Stimulated activated naive B cell treated with anti-CD40 and anti-IgM and Interleukin-4, amounts not matched to agents 10 μg/mL and 1 μg/mL and 100 μg/mL, for 72 hours (primary cell): ENCODE results near the gene PPM1K.
"Not testable (repeated sequence)": the region's sequence is repeated elsewhere in the genome, so short reads cannot be mapped to it uniquely, and the experiment has no call there.

ENCODE experiments used
- ATAC-seq, 2 donors: fragments of 150-1000 bp; cut with Tn5 transposase; replicated peaks; 2 replicates each; pipeline ENCODE4 v1.10.0; 2021; ENCODE audit warnings: moderate library complexity in 1 of 2
- DNase-seq: peaks from one replicate; pipeline ENCODE4 v3.0.0; 2021
- H3K27ac Mint-ChIP-seq: one replicate; pipeline ENCODE4 v1.8.0; 2022; ENCODE audit warnings: mild to moderate bottlenecking, mixed read lengths
- H3K27me3 Mint-ChIP-seq, 2 donors: one replicate each; pipeline ENCODE4 v1.8.0; 2022; ENCODE audit warnings: mixed read lengths in 2 of 2
- H3K36me3 Mint-ChIP-seq, 2 donors: one replicate each; pipeline ENCODE4 v1.8.0; 2022; ENCODE audit warnings: mixed read lengths in 2 of 2, mild to moderate bottlenecking in 1 of 2
- H3K4me1 Mint-ChIP-seq, 2 donors: one replicate each; pipeline ENCODE4 v1.8.0; 2022; ENCODE audit warnings: mixed read lengths in 2 of 2, mild to moderate bottlenecking in 1 of 2
- H3K4me3 Mint-ChIP-seq, 2 donors: one replicate each; pipeline ENCODE4 v1.8.0; 2022; ENCODE audit warnings: mild to moderate bottlenecking in 2 of 2, mixed read lengths in 2 of 2, moderate library complexity in 1 of 2
- H3K9me3 Mint-ChIP-seq, 2 donors: one replicate each; pipeline ENCODE4 v1.8.0; 2022; ENCODE audit warnings: mixed read lengths in 2 of 2, mild to moderate bottlenecking in 1 of 2

Gene PPM1K

GRCh38 chr4:88284439-88285234, at the start of gene PPM1K:
TSS of gene PPM1K (minus strand) at chr4:88284561. CDS start at chr4:88278583, 5,978 bp downstream.
- Mint-ChIP-seq H3K4me1 (peaks cover 21 to 45% of the 10 kb centered on the region in 2 donors), H3K27me3 (no peaks in the 10 kb centered on the region), H3K9me3 (peaks cover 0 to 1% of the 10 kb centered on the region in 2 donors), H3K27ac (peak within 1 kb of the TSS; percentile 99), H3K4me3 (peak within 1 kb of the TSS; percentile 92), H3K36me3 (peaks cover 16 to 22% of the 10 kb centered on the region in 2 donors)
- ATAC-seq: peak; percentile 89 to 90
- peak; percentile 99 for DNase-seq

- Mint-ChIP-seq H3K36me3 (no peaks in the 10 kb centered on the region), H3K27ac (no peak overlapping the region), H3K4me1 (peaks cover 10 to 14% of the 10 kb centered on the region in 2 donors), H3K27me3 (peaks cover 4 to 6% of the 10 kb centered on the region in 2 donors), H3K9me3 (peaks cover 0 to 4% of the 10 kb centered on the region in 2 donors), H3K4me3 (no peak overlapping the region)
- DNase-seq (no peak), ATAC-seq (no peak)
These were observed 49.5 kb upstream of the PPM1K start for GRCh38 chr4:88333741-88334405.

- Mint-ChIP-seq H3K36me3 (no peaks in the 10 kb centered on the region), H3K4me3 (no peak overlapping the region), H3K9me3 (no peaks in the 10 kb centered on the region), H3K27ac (no peak overlapping the region), H3K4me1 (peaks cover 7 to 9% of the 10 kb centered on the region in 2 donors), H3K27me3 (no peaks in the 10 kb centered on the region)
- ATAC-seq: no peak
- DNase-seq: no peak
These were observed 43.3 kb upstream of the PPM1K start for GRCh38 chr4:88327665-88328064.

GRCh38 chr4:88320780-88321373, 36.5 kb upstream of the PPM1K start:
- Mint-ChIP-seq H3K9me3 (no peaks in the 10 kb centered on the region), H3K4me3 (peak overlapping the region; percentile 72 to 74), H3K27ac (peak overlapping the region; percentile 90), H3K36me3 (no peaks in the 10 kb centered on the region), H3K4me1 (peaks cover 18 to 31% of the 10 kb centered on the region in 2 donors), H3K27me3 (no peaks in the 10 kb centered on the region)
- peak; percentile 99 to 100 for ATAC-seq
- DNase-seq: peak; percentile 66

- H3K27me3 Mint-ChIP-seq: no peaks in the 10 kb centered on the region
These were observed 35.9 kb upstream of the PPM1K start for GRCh38 chr4:88320224-88320779.

GRCh38 chr4:88318751-88319350, 34.5 kb upstream of the PPM1K start:
- Mint-ChIP-seq H3K4me3 (no peak overlapping the region), H3K27me3 (no peaks in the 10 kb centered on the region), H3K9me3 (no peaks in the 10 kb centered on the region), H3K4me1 (peaks cover 18 to 31% of the 10 kb centered on the region in 2 donors), H3K36me3 (no peaks in the 10 kb centered on the region), H3K27ac (no peak overlapping the region)
- no peak for DNase-seq
- ATAC-seq: no peak

More at GRCh38 chr4:88320224-88320779, 35.9 kb upstream of the PPM1K start:
- Mint-ChIP-seq H3K9me3 (no peaks in the 10 kb centered on the region), H3K4me3 (peak overlapping the region; percentile 72 to 74), H3K4me1 (peaks cover 18 to 31% of the 10 kb centered on the region in 2 donors), H3K36me3 (no peaks in the 10 kb centered on the region), H3K27ac (peak overlapping the region; percentile 90)
- peak; percentile 65 to 74 for ATAC-seq
- DNase-seq: no peak

- no peak for ATAC-seq
- Mint-ChIP-seq H3K36me3 (peaks cover 0 to 3% of the 10 kb centered on the region in 2 donors), H3K4me3 (no peak overlapping the region), H3K9me3 (peaks cover 4 to 9% of the 10 kb centered on the region in 2 donors), H3K27ac (no peak overlapping the region), H3K4me1 (peaks cover 14 to 22% of the 10 kb centered on the region in 2 donors), H3K27me3 (peaks cover 0 to 3% of the 10 kb centered on the region in 2 donors)
- DNase-seq: no peak
These were observed 31.2 kb upstream of the PPM1K start for GRCh38 chr4:88315460-88316017.

GRCh38 chr4:88313088-88313624, 28.8 kb upstream of the PPM1K start:
- not testable (repeated sequence) for H3K4me1 Mint-ChIP-seq, H3K9me3 Mint-ChIP-seq, H3K4me3 Mint-ChIP-seq, H3K27ac Mint-ChIP-seq, H3K27me3 Mint-ChIP-seq, DNase-seq, H3K36me3 Mint-ChIP-seq, ATAC-seq

- no peak for ATAC-seq
- Mint-ChIP-seq H3K27ac (no peak overlapping the region), H3K36me3 (peaks cover 0 to 3% of the 10 kb centered on the region in 2 donors), H3K27me3 (peaks cover 0 to 5% of the 10 kb centered on the region in 2 donors), H3K4me1 (no peaks in the 10 kb centered on the region), H3K9me3 (peaks cover 4 to 9% of the 10 kb centered on the region in 2 donors), H3K4me3 (no peak overlapping the region)
- no peak for DNase-seq
These were observed 24.2 kb upstream of the PPM1K start for GRCh38 chr4:88308587-88308986.

- ATAC-seq (no peak), DNase-seq (no peak)
- Mint-ChIP-seq H3K4me1 (no peaks in the 10 kb centered on the region), H3K4me3 (no peak overlapping the region), H3K27me3 (no peaks in the 10 kb centered on the region), H3K9me3 (no peaks in the 10 kb centered on the region), H3K36me3 (no peaks in the 10 kb centered on the region), H3K27ac (no peak overlapping the region)
These were observed 13.5 kb upstream of the PPM1K start for GRCh38 chr4:88297725-88298454.

GRCh38 chr4:88297212-88297516, 12.8 kb upstream of the PPM1K start:
- ATAC-seq (no peak), DNase-seq (no peak)
- Mint-ChIP-seq H3K4me1 (no peaks in the 10 kb centered on the region), H3K36me3 (no peaks in the 10 kb centered on the region), H3K27ac (no peak overlapping the region), H3K4me3 (no peak overlapping the region), H3K27me3 (no peaks in the 10 kb centered on the region), H3K9me3 (no peaks in the 10 kb centered on the region)

GRCh38 chr4:88296413-88297211, 12.3 kb upstream of the PPM1K start:
- Mint-ChIP-seq H3K4me1 (no peaks in the 10 kb centered on the region), H3K9me3 (no peaks in the 10 kb centered on the region), H3K27me3 (no peaks in the 10 kb centered on the region), H3K27ac (no peak overlapping the region), H3K36me3 (no peaks in the 10 kb centered on the region), H3K4me3 (no peak overlapping the region)
- ATAC-seq: no peak
- DNase-seq: no peak

- no peak for ATAC-seq
- no peak for DNase-seq
- Mint-ChIP-seq H3K9me3 (no peaks in the 10 kb centered on the region), H3K4me3 (no peak overlapping the region), H3K36me3 (no peaks in the 10 kb centered on the region), H3K27ac (no peak overlapping the region), H3K27me3 (no peaks in the 10 kb centered on the region), H3K4me1 (no peaks in the 10 kb centered on the region)
These were observed 11.3 kb upstream of the PPM1K start for GRCh38 chr4:88295656-88296055.
